ENCODE data around the gene NKIRAS1. TPM values are rescaled to one million over a fixed set of nuclear protein-coding genes. Genes with fewer than 3 reads are reported as not detected.

The NKIRAS1 gene
- total RNA-seq, 1 donor from 2014 or later: 8.4 TPM

DNA sequence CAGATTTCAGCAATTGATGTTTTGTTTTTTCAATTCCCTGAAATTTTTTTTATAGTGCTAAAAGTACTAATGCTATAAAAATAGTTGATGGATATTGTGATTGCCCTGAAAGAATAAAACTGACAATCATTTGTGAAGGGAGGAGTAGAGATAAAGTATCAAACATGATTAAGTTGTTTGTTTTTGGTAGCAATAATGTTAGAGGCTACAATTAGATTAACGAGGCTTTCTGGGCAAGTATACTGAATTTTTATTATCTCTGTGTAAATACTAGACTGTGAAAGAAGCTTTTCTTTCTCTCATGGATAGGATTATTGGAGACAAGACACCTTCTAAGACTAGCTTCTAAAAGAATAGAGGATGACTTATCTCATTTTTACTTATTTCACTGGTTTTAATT is 43.9 kb upstream of the NKIRAS1 start:
- DNase-seq (no peak), ATAC-seq (no peak)
- intact Hi-C loops (cut with DNase I): no loop called here
- Histone ChIP-seq H3K4me1 (no peaks in the 10 kb centered on the region), H3K27ac (no peak overlapping the region), H3K27me3 (no peaks in the 10 kb centered on the region), H3K4me3 (no peak overlapping the region), H3K9me3 (no peaks in the 10 kb centered on the region), H3K36me3 (peaks cover 64% of the 10 kb centered on the region)
- TF ChIP-seq, protein P1, sequence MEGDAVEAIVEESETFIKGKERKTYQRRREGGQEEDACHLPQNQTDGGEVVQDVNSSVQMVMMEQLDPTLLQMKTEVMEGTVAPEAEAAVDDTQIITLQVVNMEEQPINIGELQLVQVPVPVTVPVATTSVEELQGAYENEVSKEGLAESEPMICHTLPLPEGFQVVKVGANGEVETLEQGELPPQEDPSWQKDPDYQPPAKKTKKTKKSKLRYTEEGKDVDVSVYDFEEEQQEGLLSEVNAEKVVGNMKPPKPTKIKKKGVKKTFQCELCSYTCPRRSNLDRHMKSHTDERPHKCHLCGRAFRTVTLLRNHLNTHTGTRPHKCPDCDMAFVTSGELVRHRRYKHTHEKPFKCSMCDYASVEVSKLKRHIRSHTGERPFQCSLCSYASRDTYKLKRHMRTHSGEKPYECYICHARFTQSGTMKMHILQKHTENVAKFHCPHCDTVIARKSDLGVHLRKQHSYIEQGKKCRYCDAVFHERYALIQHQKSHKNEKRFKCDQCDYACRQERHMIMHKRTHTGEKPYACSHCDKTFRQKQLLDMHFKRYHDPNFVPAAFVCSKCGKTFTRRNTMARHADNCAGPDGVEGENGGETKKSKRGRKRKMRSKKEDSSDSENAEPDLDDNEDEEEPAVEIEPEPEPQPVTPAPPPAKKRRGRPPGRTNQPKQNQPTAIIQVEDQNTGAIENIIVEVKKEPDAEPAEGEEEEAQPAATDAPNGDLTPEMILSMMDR (IDR thresholded peaks at IDR 0.05): no peak

DNA sequence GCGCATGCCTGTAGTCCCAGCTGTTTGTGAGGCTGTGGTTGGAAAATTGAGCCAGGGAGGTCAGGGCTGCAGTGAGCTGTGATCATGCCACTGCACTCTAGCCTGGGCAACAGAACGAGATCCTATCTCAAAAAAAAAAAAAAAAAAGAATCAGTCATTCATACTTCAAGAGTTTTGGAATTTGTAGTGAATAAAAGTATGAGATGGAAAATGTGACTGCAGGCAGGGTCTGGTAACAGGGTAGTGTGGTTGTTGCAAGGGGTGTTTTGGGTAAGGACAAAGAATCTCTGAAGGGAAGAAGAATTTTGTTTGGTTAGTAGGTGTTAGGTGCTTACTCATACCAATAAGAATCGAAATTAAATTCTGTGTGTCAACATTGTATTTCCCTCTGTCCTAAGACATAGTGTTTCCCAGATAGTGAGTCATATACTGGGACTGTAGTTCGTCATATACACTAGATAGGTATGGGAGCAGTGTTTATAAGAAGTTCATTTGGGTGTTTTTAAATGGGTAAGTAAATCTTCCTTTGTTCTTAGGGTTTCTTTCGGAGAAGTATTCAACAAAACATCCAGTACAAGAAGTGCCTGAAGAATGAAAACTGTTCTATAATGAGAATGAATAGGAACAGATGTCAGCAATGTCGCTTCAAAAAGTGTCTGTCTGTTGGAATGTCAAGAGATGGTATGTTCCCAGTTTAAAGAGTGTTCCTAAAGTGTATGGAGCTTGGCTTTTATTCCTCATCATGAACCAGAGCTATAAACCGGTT is 42.5 kb upstream of the NKIRAS1 start:
- Histone ChIP-seq H3K27me3 (no peaks in the 10 kb centered on the region), H3K4me1 (peaks cover 9% of the 10 kb centered on the region), H3K4me3 (no peak overlapping the region), H3K36me3 (peaks cover 62% of the 10 kb centered on the region), H3K9me3 (no peaks in the 10 kb centered on the region), H3K27ac (no peak overlapping the region)
- DNase-seq (no peak), ATAC-seq (peak; percentile 62)
- intact Hi-C loops (cut with DNase I): no loop called here
- TF ChIP-seq, protein P1 (IDR thresholded peaks at IDR 0.05): no peak

DNA sequence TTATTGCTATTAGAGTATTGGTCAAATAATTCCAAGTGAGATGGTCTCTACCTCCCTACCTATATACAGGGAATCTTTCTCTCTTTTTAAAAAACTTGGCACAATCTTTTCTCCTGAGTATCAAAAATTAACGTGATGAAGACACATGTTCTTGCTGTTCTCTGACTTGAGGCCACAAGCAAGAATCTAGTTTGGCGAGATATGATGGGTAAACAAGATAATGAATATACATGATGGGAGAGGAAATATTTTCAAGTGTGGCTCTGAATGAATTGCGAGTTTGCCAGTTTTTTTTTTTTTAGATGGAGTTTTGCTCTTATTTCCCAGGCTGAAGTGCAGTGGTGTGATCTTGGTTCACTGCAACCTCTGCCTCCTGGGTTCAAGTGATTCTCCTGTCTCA is 39.9 kb upstream of the NKIRAS1 start:
- intact Hi-C loops (cut with DNase I): no loop called here
- H3K27me3 ChIP-seq: no peaks in the 10 kb centered on the region
- H3K9me3 ChIP-seq: no peaks in the 10 kb centered on the region
- no peak for DNase-seq
- no peak overlapping the region for H3K27ac ChIP-seq
- peaks cover 18% of the 10 kb centered on the region for H3K4me1 ChIP-seq
- no peak for ATAC-seq
- TF ChIP-seq, protein P1 (IDR thresholded peaks at IDR 0.05): no peak
- H3K4me3 ChIP-seq: no peak overlapping the region
- H3K36me3 ChIP-seq: peaks cover 36% of the 10 kb centered on the region

DNA sequence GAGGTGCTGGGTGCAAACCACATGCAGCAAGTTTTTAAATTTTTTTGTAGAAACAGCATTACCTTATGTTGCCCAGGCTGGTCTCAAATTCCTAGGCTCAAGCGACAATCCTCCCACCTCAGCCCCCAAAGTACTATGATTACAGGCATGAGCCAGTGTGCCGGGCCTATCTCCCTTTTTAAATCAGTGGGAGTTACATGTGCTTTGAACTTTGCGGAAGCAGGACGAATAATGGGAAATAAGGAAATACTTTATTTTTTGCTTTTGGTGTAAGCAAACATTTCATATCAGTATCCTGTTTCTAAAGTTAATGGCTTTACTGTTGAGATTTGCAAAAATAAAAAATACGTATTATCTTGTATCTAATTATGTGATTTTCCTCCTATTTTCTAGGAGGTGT is 37.4 kb upstream of the NKIRAS1 start:
- TF ChIP-seq, protein P1 (IDR thresholded peaks at IDR 0.05): no peak
- Histone ChIP-seq H3K27ac (no peak overlapping the region), H3K4me3 (no peak overlapping the region), H3K27me3 (no peaks in the 10 kb centered on the region), H3K4me1 (peaks cover 42% of the 10 kb centered on the region), H3K9me3 (no peaks in the 10 kb centered on the region), H3K36me3 (peaks cover 12% of the 10 kb centered on the region)
- no peak for DNase-seq
- ATAC-seq: no peak
- intact Hi-C loops (cut with DNase I): no loop called here

DNA sequence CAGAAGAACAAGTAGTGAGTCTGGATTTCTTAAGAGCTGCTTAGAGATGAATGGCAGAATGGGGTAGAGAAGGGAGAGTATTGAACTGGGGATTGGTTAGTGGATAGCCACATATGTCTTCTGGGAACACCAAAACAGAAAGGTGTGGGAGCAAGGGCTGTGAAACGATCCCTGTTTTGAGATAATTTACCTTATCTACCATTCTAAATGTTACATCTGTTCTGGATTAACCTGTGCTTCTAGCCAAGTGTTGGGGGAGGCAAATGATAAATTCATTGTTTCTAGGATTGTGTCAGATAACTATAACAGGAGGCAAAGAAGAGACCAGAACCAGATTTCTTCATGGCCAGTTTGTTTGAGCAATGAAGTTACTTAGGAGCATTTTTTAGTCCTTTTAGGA is 36.7 kb upstream of the NKIRAS1 start:
- no peak overlapping the region for H3K4me3 ChIP-seq
- peaks cover 47% of the 10 kb centered on the region for H3K4me1 ChIP-seq
- H3K27me3 ChIP-seq: no peaks in the 10 kb centered on the region
- no peaks in the 10 kb centered on the region for H3K9me3 ChIP-seq
- ATAC-seq: no peak
- TF ChIP-seq, protein P1 (IDR thresholded peaks at IDR 0.05): no peak
- no peak overlapping the region for H3K27ac ChIP-seq
- intact Hi-C loops (cut with DNase I): no loop called here
- DNase-seq: no peak
- H3K36me3 ChIP-seq: peaks cover 12% of the 10 kb centered on the region
